HL-60/S4 treated with retinoic acid at 250 ng/mL for 4 days and 3 days (cell line): ENCODE measurements around the gene URM1.
"Not testable (repeated sequence)": the region's sequence is repeated elsewhere in the genome, so short reads cannot be mapped to it uniquely, and the experiment has no call there.

Experiments used
- in situ Hi-C: fragments of 300-500 bp; cut with MboI; formaldehyde crosslinking; loops from 2 replicates; pipeline ENCODE4 v1.7.0; 2022; ENCODE audit warnings: low sequenced_read_pairs

The URM1 gene

GRCh38 chr9:128370752-128371629 lies at the start of gene URM1:
URM1 (plus strand) TSS chr9:128371374; CDS start chr9:128371381, 7 bp downstream.
- in situ Hi-C loops, result no loop called here

GRCh38 chr9:128321879-128322403 lies 49.2 kb upstream of the URM1 start:
- in situ Hi-C loops, result no loop called here

DNA sequence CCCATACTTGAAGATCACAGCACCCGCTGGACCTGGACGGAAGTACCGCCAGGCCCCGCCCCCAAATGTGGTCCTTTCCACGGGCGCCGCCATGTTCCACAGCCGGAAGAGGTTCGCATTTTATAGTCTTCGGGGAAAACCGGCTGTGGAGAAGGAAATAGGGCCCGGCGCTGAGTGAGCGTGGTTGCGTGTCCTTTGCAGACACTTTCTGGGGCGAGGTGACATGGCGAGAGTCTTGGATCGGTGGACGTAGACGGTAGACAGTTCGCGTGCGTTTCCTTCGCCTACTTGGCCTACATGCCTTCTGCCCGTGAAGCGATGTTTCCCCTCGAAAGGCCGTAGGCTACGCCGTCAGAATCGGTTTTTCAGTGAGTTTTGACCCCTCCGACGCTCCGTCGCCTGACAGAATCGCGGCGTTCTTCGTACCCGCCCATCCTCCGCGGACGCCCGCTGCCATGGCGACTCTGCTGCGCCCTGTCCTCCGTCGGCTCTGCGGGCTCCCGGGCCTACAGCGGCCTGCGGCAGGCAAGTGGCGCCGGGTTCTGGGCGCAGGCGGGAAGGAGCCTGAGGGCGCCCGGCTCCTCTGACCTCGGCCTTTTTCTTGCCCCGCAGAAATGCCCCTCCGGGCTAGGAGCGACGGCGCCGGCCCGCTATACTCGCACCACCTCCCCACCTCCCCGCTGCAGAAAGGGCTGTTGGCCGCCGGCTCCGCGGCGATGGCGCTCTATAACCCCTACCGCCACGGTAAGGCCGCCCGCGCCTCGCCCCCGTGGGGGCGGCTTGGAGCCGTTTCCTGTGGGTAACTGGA lies 48.6 kb upstream of the URM1 start, which contains the start of the genes COQ4 and TRUB2:
Gene COQ4, plus strand, starts transcription at position 436 of the 808 bp plus-strand sequence. Its CDS starts 20 bp downstream, at position 456.
Gene TRUB2, minus strand, starts transcription at position 44 of the 808 bp plus-strand sequence. Its CDS starts 39 bp downstream, at position 5.
- in situ Hi-C loops, result no loop called here

DNA sequence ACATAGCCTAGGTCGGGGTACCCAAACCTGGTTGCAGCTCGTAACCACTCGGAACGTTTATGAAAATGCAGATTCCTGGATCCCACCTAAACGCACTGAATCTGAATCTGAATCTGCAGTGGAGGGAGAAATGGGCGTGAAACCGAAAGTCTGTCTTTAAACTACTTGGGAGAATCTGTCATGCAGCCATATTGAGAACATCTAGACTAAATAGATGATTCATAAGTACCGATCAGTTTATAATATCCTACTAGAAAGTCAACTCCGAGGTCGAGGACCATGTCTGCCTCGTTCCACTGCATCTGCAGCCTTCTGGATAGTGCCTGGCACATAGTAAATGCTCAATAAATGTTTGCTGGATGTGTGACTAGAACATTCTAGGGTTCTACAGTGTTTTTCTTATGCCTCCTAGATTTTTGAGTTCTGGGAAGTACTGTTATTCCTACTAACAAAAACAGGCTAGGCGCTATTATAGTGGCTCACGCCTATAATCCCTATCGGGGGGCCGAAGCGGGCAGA lies 47.9 kb upstream of the URM1 start:
- in situ Hi-C loops, result no loop called here

DNA sequence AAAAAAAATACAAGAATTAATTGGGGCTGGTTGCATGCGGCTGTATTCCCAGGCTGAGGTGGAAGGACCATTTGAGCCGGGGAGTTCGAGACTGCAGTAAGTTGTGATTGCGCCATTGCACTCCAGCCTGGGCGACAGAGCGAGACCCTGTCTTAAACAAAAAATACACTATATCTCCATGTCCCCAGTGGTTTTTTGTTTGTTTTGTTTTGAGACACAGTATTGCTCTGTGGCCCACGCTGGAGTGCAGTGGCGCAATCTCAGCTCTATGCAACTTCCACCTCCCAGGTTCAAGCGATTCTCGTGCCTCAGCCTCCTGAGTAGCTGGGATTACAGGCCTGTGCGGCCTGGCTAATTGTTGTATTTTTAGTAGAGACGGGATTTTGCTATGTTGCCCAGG lies 47.4 kb upstream of the URM1 start:
- in situ Hi-C loops, result no loop called here

GRCh38 chr9:128324401-128324800 lies 46.8 kb upstream of the URM1 start:
- in situ Hi-C loops, result no loop called here

DNA sequence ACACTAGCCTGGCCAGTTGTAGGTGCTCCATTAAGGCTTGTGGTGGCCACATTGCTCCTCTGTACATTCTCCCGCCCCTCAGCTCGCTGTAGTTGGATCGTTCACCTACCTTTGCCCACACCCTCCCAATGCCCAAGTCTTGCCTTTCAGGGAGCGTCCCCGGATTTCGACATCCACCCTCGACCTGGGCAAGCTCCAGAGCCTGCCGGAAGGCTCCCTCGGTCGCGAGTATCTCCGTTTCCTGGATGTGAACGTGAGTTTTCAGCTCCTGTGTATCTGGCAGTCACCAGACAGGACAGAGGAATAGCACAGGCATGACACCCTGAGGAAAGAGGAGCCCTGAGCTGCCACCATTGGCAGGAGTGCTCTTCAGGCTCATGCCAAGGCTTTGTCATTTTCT lies 45.5 kb upstream of the URM1 start:
- in situ Hi-C loops, result no loop called here

DNA sequence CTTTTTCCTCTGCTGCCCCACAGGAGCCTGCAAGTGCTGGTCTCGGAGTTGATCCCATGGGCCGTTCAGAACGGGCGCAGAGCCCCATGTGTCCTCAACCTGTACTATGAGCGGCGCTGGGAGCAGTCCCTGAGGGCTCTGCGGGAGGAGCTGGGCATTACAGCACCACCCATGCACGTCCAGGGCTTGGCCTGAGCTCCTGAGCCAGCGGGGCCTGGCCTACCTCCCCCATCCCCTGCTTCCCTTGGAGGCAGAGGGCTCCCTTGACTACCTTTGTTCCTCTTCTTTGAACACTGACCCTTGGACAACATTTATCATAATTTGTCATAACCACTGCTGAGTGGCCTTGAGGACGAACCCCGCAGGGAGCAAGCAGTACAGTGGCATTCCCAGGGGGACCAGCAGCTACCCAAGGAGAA lies 37.7 kb upstream of the URM1 start:
- in situ Hi-C loops, result no loop called here

DNA sequence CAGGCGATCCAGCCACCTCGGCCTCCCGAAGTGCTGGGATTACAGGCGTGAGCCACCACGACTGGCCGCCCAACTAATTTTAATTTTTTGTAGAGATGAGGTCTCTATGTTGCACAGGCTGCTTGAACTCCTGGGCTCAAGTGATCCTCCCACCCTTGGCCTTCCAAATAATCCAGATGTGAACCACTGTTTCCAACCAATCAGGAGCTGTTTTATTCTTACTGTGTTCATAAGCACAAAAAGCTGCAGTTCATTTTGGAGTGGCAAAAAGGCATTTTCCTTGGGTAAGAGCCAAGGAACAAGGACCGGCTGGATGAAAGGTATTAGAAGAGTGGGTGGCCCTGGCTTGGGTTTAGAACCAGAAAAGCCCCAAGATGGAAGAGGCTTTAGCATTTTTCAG lies 36.0 kb upstream of the URM1 start:
- in situ Hi-C loops, result no loop called here

GRCh38 chr9:128335914-128336313 lies 35.3 kb upstream of the URM1 start:
- in situ Hi-C loops, result no loop called here

- in situ Hi-C loops, result no loop called here
Observed at GRCh38 chr9:128337936-128338335, 33.2 kb upstream of the URM1 start.

DNA sequence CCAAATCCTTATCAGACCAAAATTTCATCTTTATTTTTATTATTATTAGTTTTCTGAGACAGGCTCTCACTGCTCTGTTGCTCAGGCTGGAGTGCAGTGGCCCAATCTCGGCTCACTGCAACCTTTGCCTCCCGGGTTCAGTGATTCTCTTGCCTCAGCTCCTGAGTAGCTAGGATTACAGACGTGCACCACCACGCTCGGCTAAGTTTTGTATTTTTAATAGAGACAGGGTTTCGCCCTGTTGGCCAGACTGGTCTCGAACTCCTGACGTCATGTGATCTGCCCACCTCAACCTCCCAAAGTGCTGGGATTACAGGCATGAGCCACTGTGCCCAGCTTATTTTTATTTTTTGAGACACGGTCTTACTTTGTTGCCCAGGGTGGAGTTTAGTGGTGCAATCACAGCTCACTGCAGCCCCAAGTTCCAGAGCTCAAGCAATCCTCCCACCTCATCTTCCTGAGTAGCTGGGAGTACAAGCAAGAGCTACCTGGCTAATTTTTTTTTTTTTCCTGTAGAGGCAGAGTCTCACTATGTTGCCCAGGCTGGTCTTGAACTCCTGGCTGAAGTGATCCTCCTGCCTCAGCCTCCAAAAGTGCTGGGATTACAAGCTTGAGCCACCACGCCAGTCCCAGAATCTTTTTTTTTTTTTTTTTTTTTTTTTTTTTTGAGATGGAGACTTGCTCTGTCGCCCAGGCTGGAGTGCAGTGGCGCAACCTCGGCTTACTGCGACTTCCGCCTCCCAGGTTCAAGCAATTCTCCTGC lies 32.1 kb upstream of the URM1 start:
- in situ Hi-C loops, result not testable (repeated sequence)

- in situ Hi-C loops, result no loop called here
Observed at GRCh38 chr9:128339761-128340690, 31.1 kb upstream of the URM1 start, which contains the start of gene SLC27A4. SLC27A4 (plus strand) TSS chr9:128340527; CDS start chr9:128343133, 2,606 bp downstream.

GRCh38 chr9:128340691-128341434 lies 30.3 kb upstream of the URM1 start:
- in situ Hi-C loops, result no loop called here

- in situ Hi-C loops, result no loop called here
Observed at GRCh38 chr9:128341435-128341849, 29.7 kb upstream of the URM1 start.

DNA sequence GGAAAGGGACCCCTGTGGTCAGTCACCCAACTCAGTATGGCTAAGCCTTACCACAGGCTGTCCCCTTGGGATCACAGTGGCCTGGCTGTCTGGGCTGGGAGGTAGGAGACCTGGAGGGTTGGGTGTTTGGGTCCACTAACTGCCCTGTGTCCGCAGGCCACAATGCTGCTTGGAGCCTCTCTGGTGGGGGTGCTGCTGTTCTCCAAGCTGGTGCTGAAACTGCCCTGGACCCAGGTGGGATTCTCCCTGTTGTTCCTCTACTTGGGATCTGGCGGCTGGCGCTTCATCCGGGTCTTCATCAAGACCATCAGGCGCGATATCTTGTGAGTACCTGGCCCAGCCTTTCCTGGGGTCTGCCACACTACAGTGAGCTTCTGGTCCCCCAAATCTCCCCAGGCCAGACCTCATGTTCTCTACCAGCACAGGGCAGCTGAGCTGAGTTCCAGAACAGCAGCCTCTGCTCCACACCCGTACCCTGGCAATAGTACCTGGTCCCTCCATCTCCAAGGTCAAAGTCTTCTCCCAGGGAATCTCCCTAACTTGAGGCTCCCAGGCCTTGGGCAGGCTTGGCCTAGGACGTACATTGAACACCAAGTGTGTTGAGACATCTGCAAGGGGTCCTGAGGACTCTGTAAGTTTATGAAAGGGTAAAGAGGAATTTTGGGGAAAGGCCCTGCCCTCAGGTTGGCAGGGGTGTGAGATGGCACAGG lies 28.0 kb upstream of the URM1 start:
- in situ Hi-C loops, result no loop called here

DNA sequence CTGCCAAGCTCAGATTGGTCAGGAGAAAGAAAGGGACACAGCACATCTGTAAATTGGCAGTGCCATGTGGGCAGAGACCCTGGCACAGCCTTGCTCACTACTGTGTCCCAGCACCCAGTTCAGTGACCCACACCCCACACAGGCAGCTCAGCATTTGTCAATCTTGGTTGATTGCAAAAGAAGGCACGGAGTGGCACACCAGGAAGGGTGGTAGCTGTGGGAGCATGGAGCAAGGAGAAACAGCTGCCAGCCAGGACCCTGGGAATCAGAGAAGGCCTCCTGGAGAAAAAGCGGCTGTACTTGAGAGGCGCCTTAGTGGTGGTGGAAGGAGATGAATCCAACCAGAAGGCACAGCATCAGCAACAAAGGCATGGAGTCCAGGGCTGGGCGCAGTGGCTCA lies 27.3 kb upstream of the URM1 start:
- in situ Hi-C loops, result no loop called here
